Measurements from ENCODE around the gene EPC2. TPM values are rescaled to one million over a fixed set of nuclear protein-coding genes. Genes with fewer than 3 reads are reported as not detected.

The EPC2 gene
- total and polyA plus RNA-seq, 2 experiments from 2014 or later, result 2.4 to 14.0 TPM

GRCh38 chr2:148752977-148753376, 108.4 kb downstream of the EPC2 start:
- Histone ChIP-seq H3K4me3 (no peak overlapping the region), H3K9me3 (ENCODE audit: low read depth) (no peaks in the 10 kb centered on the region), H3K27me3 (no peaks in the 10 kb centered on the region), H3K36me3 (peaks cover 4% of the 10 kb centered on the region), H3K4me1 (ENCODE audit: low read depth) (no peaks in the 10 kb centered on the region), H3K27ac (no peak overlapping the region)
- no peak for DNase-seq (ENCODE audit: low read depth in 1 of 2, low spot score in 1 of 2)
- TF ChIP-seq CTCF (IDR thresholded peaks at IDR 0.05; ENCODE audit: low read depth, low read length), result no peak

GRCh38 chr2:148754864-148755263, 110.3 kb downstream of the EPC2 start:
- Histone ChIP-seq H3K9me3 (ENCODE audit: low read depth) (no peaks in the 10 kb centered on the region), H3K27me3 (no peaks in the 10 kb centered on the region), H3K4me1 (ENCODE audit: low read depth) (no peaks in the 10 kb centered on the region), H3K4me3 (no peak overlapping the region), H3K27ac (no peak overlapping the region), H3K36me3 (peaks cover 4% of the 10 kb centered on the region)
- no peak for TF ChIP-seq CTCF (IDR thresholded peaks at IDR 0.05; ENCODE audit: low read depth, low read length)
- no peak for DNase-seq (ENCODE audit: low read depth in 1 of 2, low spot score in 1 of 2)

GRCh38 chr2:148756292-148756975, 111.9 kb downstream of the EPC2 start:
- TF ChIP-seq CTCF (IDR thresholded peaks at IDR 0.05; ENCODE audit: low read depth, low read length), result no peak
- Histone ChIP-seq H3K9me3 (ENCODE audit: low read depth) (no peaks in the 10 kb centered on the region), H3K4me3 (no peak overlapping the region), H3K4me1 (ENCODE audit: low read depth) (no peaks in the 10 kb centered on the region), H3K27me3 (no peaks in the 10 kb centered on the region), H3K36me3 (peaks cover 4% of the 10 kb centered on the region), H3K27ac (no peak overlapping the region)
- DNase-seq (ENCODE audit: low read depth in 1 of 2, low spot score in 1 of 2), result peak in 1 of 2 donors; percentile 5

GRCh38 chr2:148764815-148765214, 120.3 kb downstream of the EPC2 start:
- TF ChIP-seq CTCF (IDR thresholded peaks at IDR 0.05; ENCODE audit: low read depth, low read length), result no peak

GRCh38 chr2:148770047-148770446, 125.5 kb downstream of the EPC2 start:
- Histone ChIP-seq H3K4me3 (no peak overlapping the region), H3K27me3 (no peaks in the 10 kb centered on the region), H3K36me3 (peaks cover 27% of the 10 kb centered on the region), H3K9me3 (ENCODE audit: low read depth) (no peaks in the 10 kb centered on the region), H3K4me1 (ENCODE audit: low read depth) (no peaks in the 10 kb centered on the region), H3K27ac (no peak overlapping the region)
- no peak for DNase-seq (ENCODE audit: low read depth in 1 of 2, low spot score in 1 of 2)
- TF ChIP-seq CTCF (IDR thresholded peaks at IDR 0.05; ENCODE audit: low read depth, low read length), result no peak

More at GRCh38 chr2:148764815-148765214, 120.3 kb downstream of the EPC2 start:
- H3K27ac ChIP-seq, result no peak overlapping the region
- H3K9me3 ChIP-seq (ENCODE audit: low read depth), result no peaks in the 10 kb centered on the region
- H3K4me3 ChIP-seq, result no peak overlapping the region
- no peak for DNase-seq (ENCODE audit: low read depth in 1 of 2, low spot score in 1 of 2)
- peaks cover 10% of the 10 kb centered on the region for H3K36me3 ChIP-seq
- no peaks in the 10 kb centered on the region for H3K27me3 ChIP-seq
- no peaks in the 10 kb centered on the region for H3K4me1 ChIP-seq (ENCODE audit: low read depth)

Data from cardiac muscle cell (in vitro differentiated cells and primary cell).